Endothelial cell of umbilical vein (primary cell): ENCODE measurements around the gene UBE2K. TPM values are rescaled to one million over a fixed set of nuclear protein-coding genes. Genes with fewer than 3 reads are reported as not detected.

Source experiments
- BruUV-seq: library from RNA; stranded (reverse); fragments of 400-500 nt; replicated peaks from 2 replicates; lab custom pipeline; 2021; lab: Mats Ljungman, UMichigan
- CTCF ChIA-PET: fragments of 300-600, 350-600 bp; sonication (Branson Sonifier 250); formaldehyde crosslinking; loops from one replicate; lab custom pipeline; 2021; ENCODE audit warnings: antibody characterized with exemption, inconsistent platforms; lab: Charles Lee
- POLR2A ChIA-PET: fragments of 300-600, 350-600 bp; sonication (Branson Sonifier 250); formaldehyde crosslinking; loops from one replicate; lab custom pipeline; 2021; ENCODE audit warnings: antibody characterized with exemption, inconsistent platforms; lab: Charles Lee
- DNase-seq: peaks from one replicate; pipeline ENCODE4 v3.0.0-alpha.2; 2011; ENCODE audit warnings: low read depth, low spot score
- FAIRE-seq: peaks from 2 replicates; lab custom pipeline; 2011; peaks lifted over from hg19 to GRCh38; lab: Jason Lieb, UNC
- H2AFZ ChIP-seq: 2 replicates; pipeline ENCODE4 v1.6.0; 2012; ENCODE audit warnings: low read depth, low read length, control low read depth, inconsistent platforms
- H3K27ac ChIP-seq: 2 replicates; pipeline ENCODE4 v1.5.1; 2011; ENCODE audit warnings: low read depth, mild to moderate bottlenecking, control low read depth, low read length, moderate library complexity; ENCODE audit not compliant: insufficient read depth
- H3K27me3 ChIP-seq, 2 experiments: 2 replicates each; pipeline versions ENCODE4 v1.6.0 to v1.6.1; 2011; ENCODE audit warnings: low read length in 2 of 2, mixed read lengths in 1 of 2; ENCODE audit not compliant: control insufficient read depth in 2 of 2, insufficient read depth in 2 of 2
- H3K36me3 ChIP-seq, 2 experiments: 2 replicates in 1 of 2; 3 replicates in 1 of 2; pipeline ENCODE4 v1.5.1; 2011; ENCODE audit warnings: low read length in 2 of 2, mild to moderate bottlenecking in 1 of 2, moderate library complexity in 1 of 2; ENCODE audit not compliant: control insufficient read depth in 2 of 2, insufficient read depth in 2 of 2; ENCODE audit errors: extremely low read depth in 1 of 2
- H3K4me1 ChIP-seq: 3 replicates; pipeline ENCODE4 v1.5.1; 2011; ENCODE audit warnings: mild to moderate bottlenecking, low read length; ENCODE audit not compliant: control insufficient read depth, insufficient read depth; ENCODE audit errors: extremely low read depth
- H3K4me2 ChIP-seq: 2 replicates; pipeline ENCODE4 v1.6.1; 2011; ENCODE audit warnings: low read length, control low read depth, mixed read lengths; ENCODE audit not compliant: insufficient read depth
- H3K4me3 ChIP-seq, 3 experiments: fragments of 200-600 bp in 1 of 3; sonication (generic), shearing (Covaris generic) in 1 of 3; replicated peaks in 1 of 3; 2 replicates each; pipeline ENCODE4 v1.5.1; 2011 to 2016; ENCODE audit warnings: control low read depth in 3 of 3, low read length in 3 of 3, mild to moderate bottlenecking in 2 of 3, inconsistent platforms in 1 of 3, low read depth in 1 of 3, moderate library complexity in 1 of 3; ENCODE audit not compliant: insufficient read depth in 1 of 3
- H3K79me2 ChIP-seq: 2 replicates; pipeline ENCODE4 v1.6.0; 2012; ENCODE audit warnings: low read length, inconsistent platforms; ENCODE audit not compliant: control insufficient read depth, insufficient read depth
- H3K9ac ChIP-seq: replicated peaks from 2 replicates; pipeline ENCODE3; 2011; ENCODE audit warnings: low read length, control low read depth; ENCODE audit not compliant: insufficient read depth; ENCODE audit errors: extremely low read depth
- H3K9me1 ChIP-seq: replicated peaks from 3 replicates; pipeline ENCODE4 v1.6.0; 2011; ENCODE audit warnings: mild to moderate bottlenecking, low read length; ENCODE audit not compliant: control insufficient read depth, insufficient read depth; ENCODE audit errors: extremely low read depth
- H3K9me3 ChIP-seq: replicated peaks from 2 replicates; pipeline ENCODE4 v1.5.1; 2012; ENCODE audit warnings: low read length, inconsistent platforms; ENCODE audit not compliant: control insufficient read depth, insufficient read depth
- H4K20me1 ChIP-seq: replicated peaks from 2 replicates; pipeline ENCODE3; 2011; ENCODE audit warnings: mild to moderate bottlenecking, low read length; ENCODE audit not compliant: control insufficient read depth, insufficient read depth; ENCODE audit errors: extremely low read depth
- CTCF ChIP-seq, 2 donors: IDR thresholded peaks; 1 replicate in 1 of 2; 2 replicates in 1 of 2; pipeline ENCODE4 v1.5.1; 2011; ENCODE audit warnings: low read length in 2 of 2, mild to moderate bottlenecking in 2 of 2, moderate library complexity in 2 of 2, control low read depth in 1 of 2, inconsistent platforms in 1 of 2, low read depth in 1 of 2; ENCODE audit not compliant: insufficient read depth in 1 of 2; ENCODE audit errors: extremely low read depth in 1 of 2
- EZH2 ChIP-seq: IDR thresholded peaks from 2 replicates; pipeline ENCODE4 v1.6.1; 2012; ENCODE audit warnings: borderline replicate concordance, low read depth, mild to moderate bottlenecking, moderate library complexity, low read length, inconsistent platforms; ENCODE audit not compliant: severe bottlenecking
- FOS ChIP-seq: IDR thresholded peaks from 2 replicates; pipeline ENCODE4 v1.6.1; 2011; ENCODE audit warnings: mild to moderate bottlenecking, low read length, moderate library complexity, borderline replicate concordance; ENCODE audit not compliant: insufficient read depth
- GATA2 ChIP-seq: IDR thresholded peaks from 2 replicates; pipeline ENCODE4 v1.7.0; 2011; ENCODE audit warnings: low read depth, mild to moderate bottlenecking, moderate library complexity, mixed read lengths, low read length; ENCODE audit not compliant: insufficient read length, insufficient read depth
- JUN ChIP-seq: IDR thresholded peaks from 2 replicates; pipeline ENCODE4 v1.6.1; 2011; ENCODE audit warnings: borderline replicate concordance, low read depth; ENCODE audit not compliant: insufficient read length, insufficient read depth
- MAX ChIP-seq: IDR thresholded peaks from 2 replicates; pipeline ENCODE4 v1.6.1; 2011; ENCODE audit not compliant: insufficient read depth, insufficient read length
- MYC ChIP-seq: IDR thresholded peaks from one replicate; pipeline ENCODE4 v1.6.1; 2011; ENCODE audit warnings: mild to moderate bottlenecking, low read depth, low read length
- POLR2A ChIP-seq: IDR thresholded peaks from 2 replicates; pipeline ENCODE4 v1.6.1; 2012; ENCODE audit warnings: low read depth, mild to moderate bottlenecking, control low read depth, low read length
- POLR2AphosphoS5 ChIP-seq: IDR thresholded peaks from 2 replicates; pipeline ENCODE4 v1.6.1; 2012; ENCODE audit warnings: low read depth, mild to moderate bottlenecking, control low read depth, low read length, moderate library complexity; ENCODE audit not compliant: insufficient read depth
- dilution Hi-C: fragments of 300-500 bp; cut with MboI; formaldehyde crosslinking; loops from one replicate; pipeline ENCODE4 v1.15.0; 2019; ENCODE audit warnings: low sequenced_read_pairs; ENCODE audit not compliant: extremely low pct_ligation_motif_present
- intact Hi-C: fragments of 100-400 bp; cut with micrococcal nuclease; formaldehyde crosslinking; loops from one replicate; pipeline ENCODE4 v1.10.0; 2022
- polyA plus RNA-seq, 4 experiments: library from polyadenylated mRNA; depleted of rRNA in 3 of 4; stranded (reverse) in 3 of 4; unstranded in 1 of 4; fragments of >200 nt; gene quantifications; 2 replicates each; pipeline versions ENCODE4 v1.2.1 to v1.2.3, GENCODE V29; 2011 to 2012; ENCODE audit warnings: missing spikeins in 1 of 4
- total RNA-seq: library from RNA; stranded (reverse); gene quantifications from 2 replicates; pipeline ENCODE4 v1.2.3, GENCODE V29; 2021

The UBE2K gene
- total and polyA plus RNA-seq, 2 donors (not counting 3 experiments of a cell fraction or from before 2014, with no cell fraction given): 32.5 to 97.8 TPM

- POLR2A ChIA-PET: no interaction called here
- intact Hi-C loops: no loop called here
- H3K27me3 ChIP-seq: no peaks in the 10 kb centered on the region
- H2AFZ ChIP-seq: no peak overlapping the region
- H4K20me1 ChIP-seq: no peaks in the 10 kb centered on the region
- H3K79me2 ChIP-seq: peaks cover 10% of the 10 kb centered on the region
- H3K9me1 ChIP-seq: no peaks in the 10 kb centered on the region
- no peak overlapping the region for H3K9ac ChIP-seq
- FAIRE-seq (no peak), DNase-seq (no peak)
- H3K4me3 ChIP-seq: no peak overlapping the region
- H3K9me3 ChIP-seq: no peaks in the 10 kb centered on the region
- no peak overlapping the region for H3K4me2 ChIP-seq
- CTCF ChIA-PET: no interaction called here
- BruUV-seq: no TSS peak
- no peak overlapping the region for H3K27ac ChIP-seq
- no peaks in the 10 kb centered on the region for H3K4me1 ChIP-seq
- dilution Hi-C loops: no loop called here
- TF ChIP-seq FOS (no peak), JUN (no peak), EZH2 (no peak), POLR2AphosphoS5 (no peak)
- peaks cover 4 to 6% of the 10 kb centered on the region in 2 experiments for H3K36me3 ChIP-seq
Observed at GRCh38 chr4:39763714-39764572, 66.0 kb downstream of the UBE2K start.

GRCh38 chr4:39770005-39770404, 72.1 kb downstream of the UBE2K start:
- intact Hi-C loops: no loop called here
- TF ChIP-seq CTCF (IDR thresholded peaks at IDR 0.05; ENCODE audit: extremely low read depth in 1 of 2, insufficient read depth in 1 of 2, low read depth in 1 of 2, low read length in 2 of 2) (no peak), MYC (no peak), POLR2AphosphoS5 (no peak), POLR2A (no peak), FOS (no peak), GATA2 (no peak), JUN (no peak), EZH2 (no peak), MAX (no peak)
- FAIRE-seq (no peak), DNase-seq (no peak)
- Histone ChIP-seq H4K20me1 (no peaks in the 10 kb centered on the region), H3K4me1 (no peaks in the 10 kb centered on the region), H3K4me2 (no peak overlapping the region), H3K79me2 (no peaks in the 10 kb centered on the region), H3K9me3 (no peaks in the 10 kb centered on the region), H3K27me3 (no peaks in the 10 kb centered on the region), H3K27ac (no peak overlapping the region), H3K9ac (no peak overlapping the region), H3K9me1 (no peaks in the 10 kb centered on the region), H3K4me3 (no peak overlapping the region), H3K36me3 (peaks cover 6 to 11% of the 10 kb centered on the region in 2 experiments), H2AFZ (no peak overlapping the region)
- POLR2A ChIA-PET: no interaction called here
- CTCF ChIA-PET: no interaction called here
- no TSS peak for BruUV-seq
- dilution Hi-C loops: no loop called here
